Measurements from ENCODE around the gene ADGRE3.

GRCh38 chr19:14715841-14716240 lies 41.2 kb upstream of the ADGRE3 start:
- TF ChIP-seq EZH2 (IDR thresholded peaks at IDR 0.05; ENCODE audit: low read length, unreplicated experiment) (no peak), CTCF (conservative IDR thresholded peaks at IDR 0.05; ENCODE audit: low read depth, low read length) (no peak)
